H1 (cell line): ENCODE data around the gene BCL2. TPM values are rescaled to one million over a fixed set of nuclear protein-coding genes. Genes with fewer than 3 reads are reported as not detected.

Experiments
- CTCF ChIA-PET: fragments of 300-600 bp; sonication (Branson Sonifier 250); formaldehyde crosslinking; loops from one replicate; lab custom pipeline; 2021; ENCODE audit not compliant: partially characterized antibody; lab: Charles Lee
- POLR2A ChIA-PET: fragments of 300-600 bp; sonication (Branson Sonifier 250); formaldehyde crosslinking; loops from one replicate; lab custom pipeline; 2021; ENCODE audit warnings: inconsistent platforms; ENCODE audit not compliant: partially characterized antibody; lab: Charles Lee
- DNase-seq, 2 experiments: peaks; one replicate each; pipeline versions ENCODE4 v3.0.0 to v3.0.0-alpha.2; 2010 to 2022; ENCODE audit warnings: low spot score in 2 of 2, low read depth in 1 of 2, mixed read lengths in 1 of 2
- FAIRE-seq: peaks from 2 replicates; lab custom pipeline; 2011; peaks lifted over from hg19 to GRCh38; lab: Jason Lieb, UNC
- H2AFZ ChIP-seq: 2 replicates; pipeline ENCODE4 v1.8.1; 2012; ENCODE audit warnings: low read length, inconsistent platforms
- H2AK5ac ChIP-seq: 2 replicates; pipeline ENCODE4 v1.6.1; 2013; ENCODE audit warnings: low read depth, low read length
- H2BK120ac ChIP-seq: replicated peaks from 2 replicates; pipeline ENCODE3; 2013; ENCODE audit warnings: low read depth, low read length, inconsistent platforms
- H2BK12ac ChIP-seq: 2 replicates; pipeline ENCODE4 v1.6.1; 2013; ENCODE audit warnings: low read depth, low read length
- H2BK15ac ChIP-seq: 2 replicates; pipeline ENCODE4 v1.6.1; 2013; ENCODE audit warnings: low read length
- H2BK20ac ChIP-seq: 2 replicates; pipeline ENCODE4 v1.6.1; 2013; ENCODE audit warnings: low read length
- H2BK5ac ChIP-seq: 2 replicates; pipeline ENCODE4 v1.6.1; 2013; ENCODE audit warnings: low read depth, low read length
- H3K14ac ChIP-seq: 2 replicates; pipeline ENCODE4 v1.6.1; 2013; ENCODE audit warnings: inconsistent platforms; ENCODE audit not compliant: insufficient read length
- H3K18ac ChIP-seq: 2 replicates; pipeline ENCODE4 v1.6.1; 2013; ENCODE audit warnings: low read length; ENCODE audit errors: extremely low read depth
- H3K23ac ChIP-seq: 2 replicates; pipeline ENCODE4 v1.6.1; 2013; ENCODE audit warnings: inconsistent platforms; ENCODE audit not compliant: insufficient read length
- H3K23me2 ChIP-seq: 2 replicates; pipeline ENCODE4 v1.6.1; 2013; ENCODE audit warnings: low read depth, low read length
- H3K27ac ChIP-seq: 2 replicates; pipeline ENCODE4 v1.6.1; 2011; ENCODE audit warnings: low read depth, low read length, inconsistent platforms
- H3K27me3 ChIP-seq, 4 experiments: replicated peaks in 1 of 4; 1 replicate in 1 of 4; 2 replicates in 3 of 4; pipeline versions ENCODE4 v1.6.1 to v1.8.1; 2011 to 2013; ENCODE audit warnings: low read length in 3 of 4, mild to moderate bottlenecking in 3 of 4, inconsistent platforms in 2 of 4, mixed read lengths in 2 of 4, moderate library complexity in 1 of 4; ENCODE audit not compliant: control insufficient read depth in 3 of 4, insufficient read depth in 3 of 4; ENCODE audit errors: extremely low read depth in 1 of 4
- H3K36me3 ChIP-seq, 4 experiments: 2 replicates each; pipeline versions ENCODE4 v1.6.1 to v1.8.1; 2011 to 2013; ENCODE audit warnings: mild to moderate bottlenecking in 4 of 4, low read length in 3 of 4, moderate library complexity in 2 of 4, control low read depth in 1 of 4, inconsistent platforms in 1 of 4; ENCODE audit not compliant: insufficient read depth in 4 of 4, control insufficient read depth in 2 of 4
- H3K4ac ChIP-seq: replicated peaks from 2 replicates; pipeline ENCODE3; 2013; ENCODE audit warnings: low read length, low read depth, mixed read lengths, inconsistent platforms; ENCODE audit not compliant: insufficient read length
- H3K4me1 ChIP-seq, 4 experiments: replicated peaks in 1 of 4; 1 replicate in 1 of 4; 2 replicates in 3 of 4; pipeline versions ENCODE4 v1.6.1 to v1.8.1; 2011 to 2013; ENCODE audit warnings: low read length in 3 of 4, inconsistent platforms in 2 of 4, mixed read lengths in 1 of 4; ENCODE audit not compliant: insufficient read depth in 4 of 4, control insufficient read depth in 3 of 4
- H3K4me2 ChIP-seq, 2 experiments: 2 replicates each; pipeline versions ENCODE4 v1.6.1 to v1.8.1; 2011 to 2013; ENCODE audit warnings: low read depth in 2 of 2, low read length in 2 of 2, control low read depth in 1 of 2, inconsistent platforms in 1 of 2, mild to moderate bottlenecking in 1 of 2; ENCODE audit not compliant: insufficient read depth in 1 of 2
- H3K4me3 ChIP-seq, 4 experiments: fragments of 200-600, 300-600 bp in 1 of 4; sonication (generic), shearing (Covaris generic), sonication (Bioruptor Twin) in 1 of 4; 2 replicates each; pipeline versions ENCODE4 v1.5.1 to v1.8.1; 2011 to 2016; ENCODE audit warnings: low read length in 4 of 4, low read depth in 3 of 4, control low read depth in 2 of 4, inconsistent platforms in 2 of 4, mild to moderate bottlenecking in 2 of 4, mixed read lengths in 1 of 4, moderate library complexity in 1 of 4; ENCODE audit not compliant: insufficient read depth in 2 of 4; ENCODE audit errors: extremely low read depth in 1 of 4
- H3K56ac ChIP-seq: replicated peaks from 2 replicates; pipeline ENCODE3; 2013; ENCODE audit warnings: low read depth, mild to moderate bottlenecking, mixed read lengths, low read length, inconsistent platforms; ENCODE audit not compliant: insufficient read length
- H3K79me1 ChIP-seq: 2 replicates; pipeline ENCODE4 v1.6.1; 2013; ENCODE audit warnings: low read depth, low read length, control low read depth
- H3K79me2 ChIP-seq, 2 experiments: 2 replicates each; pipeline versions ENCODE4 v1.6.1 to v1.8.1; 2012 to 2013; ENCODE audit warnings: low read length in 2 of 2, mild to moderate bottlenecking in 2 of 2, inconsistent platforms in 1 of 2; ENCODE audit not compliant: insufficient read depth in 2 of 2, control insufficient read depth in 1 of 2
- H3K9ac ChIP-seq, 4 experiments: replicated peaks in 1 of 4; 1 replicate in 1 of 4; 2 replicates in 3 of 4; pipeline versions ENCODE4 v1.6.1 to v1.8.1; 2011 to 2013; ENCODE audit warnings: low read depth in 3 of 4, low read length in 3 of 4, control low read depth in 2 of 4, mild to moderate bottlenecking in 2 of 4, moderate library complexity in 2 of 4, inconsistent platforms in 1 of 4; ENCODE audit errors: extremely low read depth in 1 of 4
- H3K9me3 ChIP-seq, 2 experiments: 2 replicates each; pipeline versions ENCODE4 v1.6.1 to v1.8.1; 2012 to 2013; ENCODE audit warnings: mild to moderate bottlenecking in 2 of 2, moderate library complexity in 2 of 2, control low read depth in 1 of 2, inconsistent platforms in 1 of 2, low read depth in 1 of 2, low read length in 1 of 2, mixed read lengths in 1 of 2; ENCODE audit not compliant: insufficient read depth in 2 of 2
- H4K20me1 ChIP-seq, 2 experiments: replicated peaks in 1 of 2; 2 replicates each; pipeline versions ENCODE3 to v1.8.1; 2011 to 2013; ENCODE audit warnings: inconsistent platforms in 2 of 2, low read length in 2 of 2, mild to moderate bottlenecking in 1 of 2; ENCODE audit not compliant: insufficient read depth in 2 of 2, control insufficient read depth in 1 of 2
- H4K5ac ChIP-seq: 2 replicates; pipeline ENCODE4 v1.6.1; 2013; ENCODE audit warnings: low read length, low read depth, mixed read lengths, inconsistent platforms; ENCODE audit not compliant: insufficient read length
- H4K8ac ChIP-seq: 2 replicates; pipeline ENCODE4 v1.8.0; 2013; ENCODE audit warnings: mild to moderate bottlenecking, moderate library complexity, low read length, inconsistent platforms; ENCODE audit not compliant: insufficient read depth; ENCODE audit errors: extremely low read depth
- H4K91ac ChIP-seq: replicated peaks from 2 replicates; pipeline ENCODE3; 2013; ENCODE audit warnings: low read length, mixed read lengths, inconsistent platforms; ENCODE audit not compliant: insufficient read length
- CHD2 ChIP-seq: IDR thresholded peaks from 2 replicates; pipeline ENCODE4 v1.6.1; 2012; ENCODE audit warnings: low read length, improper control_type of control experiment
- JUN ChIP-seq: IDR thresholded peaks from 2 replicates; pipeline ENCODE4 v1.6.1; 2011; ENCODE audit warnings: low read depth, mild to moderate bottlenecking, improper control_type of control experiment, low read length
- MAX ChIP-seq: IDR thresholded peaks from 2 replicates; pipeline ENCODE4 v1.6.1; 2012; ENCODE audit warnings: inconsistent platforms
- RBBP5 ChIP-seq: IDR thresholded peaks from 2 replicates; pipeline ENCODE4 v1.7.1; 2012; ENCODE audit warnings: low read depth, mild to moderate bottlenecking, inconsistent platforms, low read length, moderate library complexity, borderline replicate concordance
- WGBS, 2 experiments: shearing (Covaris generic) in 1 of 2; methylation state at CpG; one replicate each; pipeline versions ENCODE4 v1.1.6 to v1.1.7; 2013 to 2015; ENCODE audit warnings: low lambda C conversion rate in 2 of 2, mixed read lengths in 2 of 2, inconsistent platforms in 1 of 2, low coverage in 1 of 2, missing lambda C conversion rate in 1 of 2; ENCODE audit not compliant: insufficient replicate concordance in 2 of 2, insufficient coverage in 1 of 2, insufficient read length in 1 of 2; ENCODE audit errors: extremely low coverage in 1 of 2, missing lambda C conversion rate in 1 of 2; 5-methylcytosine and 5-hydroxymethylcytosine counted together
- polyA plus RNA-seq, 7 experiments: library from polyadenylated mRNA; depleted of rRNA in 3 of 7; stranded (reverse) in 5 of 7; unstranded in 2 of 7; fragments of >200 nt in 5 of 7; fragments of 200-250 nt in 2 of 7; gene quantifications; 1 replicate in 5 of 7; 2 replicates in 1 of 7; 4 replicates in 1 of 7; pipeline versions ENCODE4 v1.2.1 to v1.2.3, GENCODE V29; 2011 to 2013; ENCODE audit warnings: missing spikeins in 2 of 7, mixed read lengths in 2 of 7
- total RNA-seq: library from RNA; stranded (reverse); fragmentation: NEBNext Ultra II Directional; extraction: Animal tissue kit (Norgen Biotek cat#: 25700); gene quantifications from 2 replicates; pipeline ENCODE4 v1.2.1, GENCODE V29; 2021

BCL2 gene
- total and polyA plus RNA-seq, 2 of the 8 experiments (the other 6 are each of a cell fraction or from before 2014, with no cell fraction given), result 0.59 to 4.5 TPM

GRCh38 chr18:63238693-63239075 lies 80.9 kb downstream of the BCL2 start:
- no peak overlapping the region for H4K91ac ChIP-seq
- H3K56ac ChIP-seq, result no peak overlapping the region
- H2BK5ac ChIP-seq, result no peak overlapping the region
- no peaks in the 10 kb centered on the region for H3K27me3 ChIP-seq
- H3K23me2 ChIP-seq, result no peaks in the 10 kb centered on the region
- TF ChIP-seq RBBP5, result no peak
- no peak for TF ChIP-seq JUN
- peak; percentile 38; the same call in 1 of the 2 replicates for TF ChIP-seq CHD2
- peak; percentile 67 for TF ChIP-seq MAX
- no peaks in the 10 kb centered on the region for H4K20me1 ChIP-seq
- no peaks in the 10 kb centered on the region for H3K79me1 ChIP-seq
- H3K9ac ChIP-seq, result no peak overlapping the region; a peak in 1 of 7 replicates
- no peak overlapping the region for H3K14ac ChIP-seq
- FAIRE-seq (peak; percentile 60), DNase-seq (peak; percentile 17 to 54)
- no peaks in the 10 kb centered on the region for H3K36me3 ChIP-seq
- no peak overlapping the region for H2BK120ac ChIP-seq
- H3K4me2 ChIP-seq, result peak overlapping the region; percentile 2 to 37; a peak in 3 of 4 replicates
- H4K5ac ChIP-seq, result no peak overlapping the region
- H3K79me2 ChIP-seq, result no peaks in the 10 kb centered on the region
- H3K18ac ChIP-seq, result no peak overlapping the region
- no peak overlapping the region for H3K4ac ChIP-seq
- peaks cover 5 to 21% (median 9%) of the 10 kb centered on the region in 4 experiments for H3K4me1 ChIP-seq
- ChIA-PET POLR2A (no interaction called here), CTCF (interaction anchor here (0.6 kb wide), 1 partner anchor 63 kb away, joined by 3 read pairs; no protein-coding TSS in a partner anchor)
- no peak overlapping the region for H4K8ac ChIP-seq
- H2BK12ac ChIP-seq, result no peak overlapping the region; the same call in 1 of the 2 replicates
- no peak overlapping the region for H2BK20ac ChIP-seq
- no peaks in the 10 kb centered on the region for H3K9me3 ChIP-seq
- 33% methylated on average over 9 of the region's 9 CpGs; no CpG with 5 or more reads in 1 of the 2 experiments for WGBS, 2 experiments
- no peak overlapping the region for H3K4me3 ChIP-seq
- no peak overlapping the region for H2BK15ac ChIP-seq
- no peak overlapping the region for H3K27ac ChIP-seq
- H3K23ac ChIP-seq, result no peak overlapping the region
- H2AK5ac ChIP-seq, result no peak overlapping the region
- H2AFZ ChIP-seq, result no peak overlapping the region
